ENCODE data around the gene AKAP8L. TPM values are rescaled to one million over a fixed set of nuclear protein-coding genes. Genes with fewer than 3 reads are reported as not detected.
"Not testable (repeated sequence)": the region's sequence is repeated elsewhere in the genome, so short reads cannot be mapped to it uniquely, and the experiment has no call there.

AKAP8L gene
- total RNA-seq, 1 donor from 2014 or later = 31.6 TPM

DNA sequence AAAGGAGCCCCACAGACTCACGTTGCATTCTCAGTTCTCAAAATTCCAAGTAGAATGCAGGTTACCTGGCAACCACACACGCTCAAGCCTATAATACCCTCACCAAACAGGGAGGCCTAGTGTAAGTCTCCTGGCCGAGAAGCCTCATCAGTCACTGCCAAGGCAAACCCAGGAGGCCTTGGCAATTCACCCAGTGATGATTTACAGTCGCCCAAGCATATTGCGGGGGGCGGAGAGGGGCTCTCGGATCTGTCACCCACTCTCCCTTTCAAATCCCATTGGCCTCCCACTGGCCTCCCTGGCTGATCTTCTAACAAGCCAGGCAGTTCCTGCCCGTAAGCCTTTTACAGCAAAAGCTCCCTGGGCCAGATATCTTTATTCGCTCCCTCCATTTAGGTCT is 1.1 kb downstream of the AKAP8L start:
- ATAC-seq = peak; percentile 12

GRCh38 chr19:15412832-15413231 is 6.0 kb downstream of the AKAP8L start:
- no peak for ATAC-seq

- not testable (repeated sequence) for ATAC-seq
These were observed 7.4 kb downstream of the AKAP8L start for GRCh38 chr19:15411351-15411750.

GRCh38 chr19:15404780-15405211 is 14.0 kb downstream of the AKAP8L start:
- no peak for ATAC-seq

DNA sequence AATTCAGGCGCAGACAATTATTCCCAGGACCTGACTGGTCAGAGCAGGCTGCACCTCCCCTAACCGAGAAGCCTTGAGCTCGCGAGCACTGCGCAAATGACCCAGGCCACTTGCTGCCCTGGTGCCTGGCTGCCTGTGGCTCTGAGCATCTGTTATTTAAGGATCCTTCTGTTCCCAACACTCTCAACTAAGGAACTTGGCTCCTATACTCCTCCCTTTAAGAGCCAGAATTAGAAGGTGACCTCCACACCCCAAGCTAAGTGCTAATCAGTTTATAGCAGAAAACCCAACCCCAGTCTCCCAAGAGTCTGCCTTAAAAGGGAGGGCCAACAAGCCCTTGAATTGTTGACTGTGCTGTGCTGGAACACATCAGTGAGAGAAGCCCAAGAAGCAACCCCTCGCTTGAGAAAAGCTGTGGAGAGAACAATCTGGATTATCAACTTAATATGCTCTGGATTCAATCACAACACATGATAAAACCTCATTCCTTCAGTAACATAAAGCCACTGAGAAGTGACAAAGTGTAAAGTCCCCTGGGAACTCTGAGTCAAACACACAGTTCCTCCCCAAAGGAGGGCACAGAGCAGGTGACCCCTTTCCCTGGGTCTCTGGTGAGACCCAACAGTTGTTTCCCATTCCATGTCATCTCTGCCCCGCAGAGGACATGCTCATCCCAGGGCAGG is 14.6 kb downstream of the AKAP8L start:
- ATAC-seq = no peak

DNA sequence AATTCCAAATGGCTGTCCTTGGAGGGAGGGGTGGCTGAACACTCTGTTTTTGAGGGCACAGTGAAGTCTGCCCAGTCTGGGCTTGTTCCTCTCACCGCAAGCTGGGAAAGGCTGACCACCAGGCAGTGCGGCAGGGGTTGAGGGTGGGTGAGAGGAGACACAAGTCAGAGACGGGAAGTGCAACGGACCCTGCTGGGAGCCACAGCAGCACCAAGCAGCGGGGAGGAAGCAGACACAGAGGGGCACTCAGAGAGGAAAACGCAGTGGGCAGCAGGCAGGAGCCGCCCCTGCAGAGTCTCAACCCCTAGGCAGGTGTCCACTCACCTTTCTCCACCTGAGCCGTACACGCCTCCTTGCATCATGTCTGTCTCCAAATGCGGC is 15.6 kb downstream of the AKAP8L start:
- ATAC-seq = no peak

DNA sequence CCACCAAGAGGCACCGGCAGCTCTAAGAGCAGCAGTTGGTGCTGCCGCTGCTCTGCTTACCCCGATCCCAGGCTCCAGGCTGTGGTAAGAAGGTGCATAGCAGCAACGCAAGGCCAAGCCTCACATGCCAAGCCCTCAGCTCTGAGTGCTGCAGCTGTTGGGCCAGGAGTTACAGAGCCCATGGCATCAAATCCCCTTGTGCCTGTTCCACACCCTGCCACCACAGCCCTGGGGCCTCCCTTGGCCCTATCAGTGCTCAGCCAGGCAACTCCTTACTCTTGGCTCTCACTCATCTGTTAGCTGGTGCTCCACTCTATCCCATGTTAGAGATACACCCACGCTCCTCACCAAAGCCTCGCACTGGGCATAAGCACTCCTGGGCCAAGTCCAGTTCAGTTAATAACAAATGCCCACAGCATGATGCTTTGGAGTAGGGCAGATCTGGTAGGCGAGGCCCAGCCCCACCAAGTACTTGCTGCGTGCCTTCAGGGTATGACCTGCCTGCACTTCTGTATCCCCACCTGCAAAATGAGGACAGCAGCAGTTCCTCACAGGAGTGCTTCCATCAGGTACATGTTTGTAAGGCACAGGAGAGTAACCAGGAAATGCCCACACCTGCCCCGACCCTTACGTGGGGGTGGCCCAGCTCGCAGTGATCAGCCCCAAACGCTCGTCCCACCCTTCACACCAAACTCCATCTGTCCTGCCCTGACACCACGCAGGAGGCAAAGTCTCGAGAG is 16.2 kb downstream of the AKAP8L start:
- no peak for ATAC-seq

DNA sequence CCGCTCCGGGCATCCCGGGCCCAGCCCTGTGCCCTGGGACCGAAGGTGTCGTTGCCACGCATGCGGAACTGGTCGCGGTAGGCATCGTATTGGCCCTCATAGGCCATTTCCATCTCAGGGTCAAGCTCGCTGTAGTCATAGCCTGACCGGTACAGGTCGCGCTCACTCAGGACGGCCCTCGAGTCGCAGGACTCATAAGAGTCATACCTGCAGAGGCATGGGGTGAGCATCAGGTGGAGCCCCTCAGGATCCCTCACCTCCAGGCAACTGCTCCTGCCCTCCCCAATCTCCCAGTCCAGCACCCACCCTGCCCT is 17.4 kb downstream of the AKAP8L start:
- ATAC-seq = no peak

GRCh38 chr19:15400521-15401396 is 18.0 kb downstream of the AKAP8L start:
- no peak for ATAC-seq

- no peak for ATAC-seq
These were observed 19.2 kb downstream of the AKAP8L start for GRCh38 chr19:15399635-15400034.

DNA sequence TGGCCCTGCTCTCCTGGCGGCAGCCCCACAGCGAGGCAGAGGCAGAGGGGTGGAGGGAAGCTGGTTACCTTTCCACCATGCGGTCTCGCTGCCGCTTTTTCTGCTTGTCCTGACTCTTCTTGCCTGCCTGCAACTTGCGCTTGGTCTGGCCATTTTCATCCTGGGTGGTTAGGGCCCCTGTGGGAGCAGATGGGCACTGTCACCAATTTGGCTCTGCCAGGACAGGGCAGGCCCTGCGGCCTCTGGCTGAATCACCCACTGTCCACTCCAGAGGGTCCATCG is 19.6 kb downstream of the AKAP8L start:
- no peak for ATAC-seq

GRCh38 chr19:15398501-15399233 is 20.1 kb downstream of the AKAP8L start:
- ATAC-seq = no peak

GRCh38 chr19:15397782-15398181 is 21.0 kb downstream of the AKAP8L start:
- no peak for ATAC-seq

GRCh38 chr19:15397236-15397635 is 21.6 kb downstream of the AKAP8L start:
- ATAC-seq = no peak

- ATAC-seq = no peak
These were observed 22.4 kb downstream of the AKAP8L start for GRCh38 chr19:15396436-15396835.

GRCh38 chr19:15395251-15395650 is 23.5 kb downstream of the AKAP8L start:
- not testable (repeated sequence) for ATAC-seq

DNA sequence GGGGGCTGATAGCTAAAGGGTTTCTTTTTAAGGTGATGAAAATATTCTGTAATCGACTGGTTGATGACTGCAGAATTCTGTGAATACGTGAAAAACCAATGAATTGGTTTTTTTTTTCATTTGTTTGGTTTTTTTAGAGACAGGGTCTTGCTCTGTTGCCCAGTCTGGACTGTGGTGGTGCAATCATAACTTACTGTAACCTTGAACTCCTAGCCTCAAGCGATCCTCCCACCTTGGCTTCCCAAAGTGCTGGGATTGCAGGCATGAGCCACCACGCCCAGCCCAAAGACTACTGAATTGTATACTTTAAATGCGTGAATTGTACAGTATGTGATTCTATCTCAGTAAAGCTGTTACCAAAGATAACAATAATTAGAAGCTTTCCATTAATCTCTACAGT is 24.4 kb downstream of the AKAP8L start:
- ATAC-seq = no peak

GRCh38 chr19:15393963-15394362 is 24.8 kb downstream of the AKAP8L start:
- ATAC-seq = no peak

DNA sequence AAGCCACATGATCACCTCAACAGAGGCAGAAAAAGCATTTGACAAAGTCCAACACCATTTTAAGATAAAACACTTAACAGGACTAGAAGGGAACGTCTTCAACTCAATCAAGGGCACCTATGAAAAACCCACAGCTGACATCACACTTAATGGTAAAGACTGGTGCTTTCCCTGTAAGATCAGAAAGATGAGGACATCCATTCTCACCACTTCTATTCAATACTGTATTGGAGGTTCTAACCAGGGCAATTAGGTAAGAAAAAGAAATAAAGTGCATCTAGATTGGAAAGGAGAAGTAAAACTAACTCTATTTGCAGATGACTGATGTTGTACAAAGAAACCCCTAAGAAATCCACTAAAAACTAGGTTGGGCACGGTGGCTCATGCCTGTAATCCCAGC is 28.0 kb downstream of the AKAP8L start:
- ATAC-seq = no peak

- no peak for ATAC-seq
These were observed 36.9 kb downstream of the AKAP8L start for GRCh38 chr19:15381864-15382263.

DNA sequence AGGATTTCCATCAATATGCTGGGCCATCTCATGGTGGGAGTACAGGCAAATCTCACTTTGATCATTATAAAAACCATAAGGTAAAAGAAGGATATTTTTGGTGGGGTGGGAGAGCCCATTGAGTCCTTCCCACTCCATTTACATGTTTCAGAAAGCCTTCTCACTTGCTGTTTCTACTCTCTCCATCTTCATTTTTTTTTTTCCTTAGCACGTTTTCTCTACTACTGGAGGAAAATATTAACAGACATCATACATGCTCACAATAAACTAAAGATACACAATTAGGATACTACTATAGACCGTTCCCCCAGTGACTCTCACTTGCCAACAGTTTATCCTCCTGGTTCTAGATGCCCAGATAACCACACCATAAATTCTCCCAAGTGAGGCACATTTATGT is 37.4 kb downstream of the AKAP8L start:
- ATAC-seq = no peak

- ATAC-seq = peak; percentile 71
These were observed 38.7 kb downstream of the AKAP8L start for GRCh38 chr19:15379999-15380647.

All from esophagus mucosa (tissue), 1 donor.